Measurements from ENCODE around the gene ALG1L2. TPM values are rescaled to one million over a fixed set of nuclear protein-coding genes. Genes with fewer than 3 reads are reported as not detected.
"Not testable (repeated sequence)": the region's sequence is repeated elsewhere in the genome, so short reads cannot be mapped to it uniquely, and the experiment has no call there.

The ALG1L2 gene
- total and polyA plus RNA-seq, 2 of the 4 experiments (the other 2 are of a cell fraction): not detected

DNA sequence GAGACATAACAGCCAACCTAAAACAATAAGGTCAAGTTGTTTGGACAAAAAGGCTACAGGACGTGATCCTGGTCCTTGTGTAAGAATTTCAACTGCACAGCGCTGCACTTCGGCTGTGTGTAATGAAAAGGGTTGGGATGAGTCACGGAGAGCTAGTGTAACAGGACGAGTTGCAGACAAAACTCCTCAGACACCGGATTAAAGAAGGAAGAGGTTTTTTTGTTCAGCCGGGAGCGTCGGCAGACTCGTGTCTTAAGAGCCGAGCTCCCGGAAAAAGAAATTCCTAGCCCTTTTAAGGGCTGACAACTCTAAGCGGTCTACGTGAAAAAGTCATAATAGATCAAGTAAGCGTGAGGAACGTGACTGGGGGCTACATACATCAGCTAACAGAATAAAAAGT is 59.1 kb downstream of the ALG1L2 start:
- dilution Hi-C loops (cut with HindIII; ENCODE audit: low sequenced_read_pairs, unreplicated experiment); H3K27ac ChIP-seq (ENCODE audit: insufficient read depth, low read length); H2AFZ ChIP-seq (replicated peaks; ENCODE audit: low read length, poor library complexity); H2AK9ac ChIP-seq (replicated peaks; ENCODE audit: low read depth, low read length, poor library complexity); H3K9me1 ChIP-seq (ENCODE audit: insufficient read depth, low read length); H4K5ac ChIP-seq (ENCODE audit: low read depth, low read length); H2BK15ac ChIP-seq (ENCODE audit: low read depth, low read length); H3K4ac ChIP-seq (ENCODE audit: low read depth, low read length); H2BK20ac ChIP-seq (ENCODE audit: low read depth, low read length); H3K79me1 ChIP-seq (ENCODE audit: low read depth in 1 of 2, low read length in 2 of 2); H3K4me1 ChIP-seq (ENCODE audit: control insufficient read depth, insufficient read depth, low read length); H3K14ac ChIP-seq (replicated peaks; ENCODE audit: low read depth, low read length); H3K23ac ChIP-seq (ENCODE audit: low read depth, low read length); POLR2A ChIA-PET (ENCODE audit: unreplicated experiment); in situ Hi-C loops (cut with MboI; ENCODE audit: low sequenced_read_pairs); H4K91ac ChIP-seq (ENCODE audit: insufficient read depth, low read depth, low read length); ATAC-seq (ENCODE audit: low read depth); H4K20me1 ChIP-seq (ENCODE audit: insufficient read depth, low read length); BruUV-seq (replicated peaks); H2BK120ac ChIP-seq (ENCODE audit: low read depth, low read length); CTCF ChIA-PET; H3K27me3 ChIP-seq (ENCODE audit: control insufficient read depth, insufficient read depth, low read length); H3K36me3 ChIP-seq (ENCODE audit: control insufficient read depth, insufficient read depth, low read length); H3K56ac ChIP-seq (ENCODE audit: extremely low read depth, insufficient read depth, low read length); intact Hi-C loops (cut with micrococcal nuclease); H2AK5ac ChIP-seq (ENCODE audit: low read depth, low read length); H3K9me3 ChIP-seq (ENCODE audit: control insufficient read depth, insufficient read depth, low read length): not testable (repeated sequence)
- DNase-seq: peak; percentile 77
- H4K8ac ChIP-seq (ENCODE audit: low read depth in 2 of 2, low read length in 2 of 2): peak overlapping the region in 1 of 2 experiments; percentile 28; a peak in 1 of 4 replicates
- H2BK5ac ChIP-seq (ENCODE audit: low read depth, low read length, poor library complexity, severe bottlenecking): peak overlapping the region; percentile 32
- WGBS, 2 experiments (ENCODE audit: extremely low coverage in 2 of 2, insufficient read length in 1 of 2): no CpG with 5 or more reads among the region's 16 CpGs
- H3K4me3 ChIP-seq (ENCODE audit: insufficient read depth, low read depth, low read length): peak overlapping the region; percentile 13; the same call in 1 of the 2 replicates
- H3K18ac ChIP-seq (ENCODE audit: low read depth, low read length): peak overlapping the region; percentile 28; the same call in 1 of the 2 replicates
- H3K4me2 ChIP-seq (ENCODE audit: low read depth, low read length): peak overlapping the region; percentile 22; the same call in 1 of the 2 replicates
- peak overlapping the region; percentile 33; the same call in 1 of the 2 replicates for H3K9ac ChIP-seq (ENCODE audit: low read depth, low read length)
- TF ChIP-seq FOS (IDR thresholded peaks at IDR 0.05; ENCODE audit: low read depth, low read length) (peak; percentile 26; the same call in 1 of the 2 replicates), BHLHE40 (IDR thresholded peaks at IDR 0.05; ENCODE audit: low read depth, low read length) (peak; percentile 45; the same call in 1 of the 2 replicates)
